ENCODE results near the gene PLK1. TPM values are rescaled to one million over a fixed set of nuclear protein-coding genes. Genes with fewer than 3 reads are reported as not detected.

PLK1 gene
- total RNA-seq, 1 experiment from 2014 or later, result 65.5 TPM

DNA sequence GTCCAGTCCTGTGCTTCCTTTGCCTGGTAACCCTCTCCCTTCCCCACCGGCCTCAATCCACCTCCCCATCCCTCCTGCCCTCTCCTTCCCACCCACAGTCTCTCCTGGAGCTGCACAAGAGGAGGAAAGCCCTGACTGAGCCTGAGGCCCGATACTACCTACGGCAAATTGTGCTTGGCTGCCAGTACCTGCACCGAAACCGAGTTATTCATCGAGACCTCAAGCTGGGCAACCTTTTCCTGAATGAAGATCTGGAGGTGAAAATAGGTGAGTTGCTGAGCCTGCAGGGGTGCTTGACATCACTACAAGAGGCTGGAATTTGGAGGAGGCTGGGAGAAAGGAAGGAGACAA, 1.3 kb downstream of the PLK1 start:
- no peak for DNase-seq (ENCODE audit: low spot score)

DNA sequence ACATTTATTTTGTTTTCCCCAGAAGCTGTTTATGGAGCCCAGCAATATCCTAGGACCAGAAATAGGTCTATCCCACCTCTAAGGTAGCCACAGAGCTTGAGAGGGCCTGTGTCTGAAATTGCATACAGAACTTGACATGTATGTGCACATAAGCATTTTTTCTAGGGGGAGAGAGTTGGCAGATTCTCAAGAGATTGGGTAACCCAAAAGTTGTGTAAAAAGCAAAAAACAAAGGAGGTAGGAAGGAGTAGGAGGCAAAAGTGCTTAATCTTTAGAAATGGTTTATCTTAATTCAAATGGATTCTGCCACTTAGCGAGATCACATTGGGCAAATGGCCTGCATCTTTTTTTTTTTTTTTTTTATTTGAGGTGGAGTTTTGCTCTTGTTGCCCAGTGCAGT, 3.5 kb downstream of the PLK1 start:
- DNase-seq (ENCODE audit: low spot score), result no peak

DNA sequence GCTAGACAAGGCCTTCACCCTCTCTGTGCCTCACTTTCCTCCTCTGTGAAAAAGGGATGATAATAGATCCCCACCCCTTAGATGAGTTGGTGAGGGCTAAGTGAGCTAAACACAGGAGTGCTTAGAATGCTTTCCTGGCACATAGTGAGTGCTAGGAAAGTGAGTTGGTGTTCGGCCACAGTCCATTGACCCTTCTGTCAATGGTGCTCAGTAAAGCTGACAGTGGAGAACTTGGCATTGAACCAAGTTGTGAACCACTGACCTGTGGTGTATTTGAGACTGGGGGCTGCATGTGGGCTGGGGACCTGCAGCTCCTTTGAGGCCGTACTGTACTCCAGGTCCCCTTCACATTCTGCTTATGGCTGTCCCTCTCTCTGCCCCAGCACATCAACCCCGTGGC, 4.8 kb downstream of the PLK1 start:
- no peak for DNase-seq (ENCODE audit: low spot score)

DNA sequence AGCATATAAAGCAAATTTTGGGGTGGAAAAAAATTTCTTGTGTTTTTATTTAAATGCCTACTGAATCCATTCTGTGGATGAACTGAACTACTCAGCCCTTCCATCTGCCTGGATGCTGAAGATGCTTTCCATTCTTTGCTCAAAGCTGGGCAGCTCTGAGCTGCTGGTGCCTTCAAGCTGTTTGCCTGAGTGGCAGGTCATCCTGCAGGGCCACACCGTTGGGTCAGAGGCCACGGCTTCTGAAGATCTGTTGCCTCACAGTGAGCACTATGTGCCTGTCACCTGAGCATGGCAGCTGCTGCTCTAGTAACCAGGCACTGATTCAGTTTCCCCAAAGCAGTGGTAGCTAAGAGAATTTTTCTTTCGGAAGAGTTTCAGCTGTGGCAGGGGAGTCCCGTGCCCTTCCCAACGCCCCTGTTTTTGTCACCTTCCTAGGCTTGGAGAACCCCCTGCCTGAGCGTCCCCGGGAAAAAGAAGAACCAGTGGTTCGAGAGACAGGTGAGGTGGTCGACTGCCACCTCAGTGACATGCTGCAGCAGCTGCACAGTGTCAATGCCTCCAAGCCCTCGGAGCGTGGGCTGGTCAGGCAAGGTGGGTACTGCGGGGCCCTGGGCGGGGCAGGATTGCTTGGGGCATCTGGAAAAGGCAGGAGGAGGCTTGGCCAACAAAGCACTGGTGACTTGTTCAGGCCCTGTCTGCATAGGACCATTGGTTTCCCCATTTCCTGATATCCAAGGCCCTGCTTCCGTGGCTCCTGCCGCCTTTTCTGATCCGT, 8.5 kb downstream of the PLK1 start:
- no peak for DNase-seq (ENCODE audit: low spot score)

DNA sequence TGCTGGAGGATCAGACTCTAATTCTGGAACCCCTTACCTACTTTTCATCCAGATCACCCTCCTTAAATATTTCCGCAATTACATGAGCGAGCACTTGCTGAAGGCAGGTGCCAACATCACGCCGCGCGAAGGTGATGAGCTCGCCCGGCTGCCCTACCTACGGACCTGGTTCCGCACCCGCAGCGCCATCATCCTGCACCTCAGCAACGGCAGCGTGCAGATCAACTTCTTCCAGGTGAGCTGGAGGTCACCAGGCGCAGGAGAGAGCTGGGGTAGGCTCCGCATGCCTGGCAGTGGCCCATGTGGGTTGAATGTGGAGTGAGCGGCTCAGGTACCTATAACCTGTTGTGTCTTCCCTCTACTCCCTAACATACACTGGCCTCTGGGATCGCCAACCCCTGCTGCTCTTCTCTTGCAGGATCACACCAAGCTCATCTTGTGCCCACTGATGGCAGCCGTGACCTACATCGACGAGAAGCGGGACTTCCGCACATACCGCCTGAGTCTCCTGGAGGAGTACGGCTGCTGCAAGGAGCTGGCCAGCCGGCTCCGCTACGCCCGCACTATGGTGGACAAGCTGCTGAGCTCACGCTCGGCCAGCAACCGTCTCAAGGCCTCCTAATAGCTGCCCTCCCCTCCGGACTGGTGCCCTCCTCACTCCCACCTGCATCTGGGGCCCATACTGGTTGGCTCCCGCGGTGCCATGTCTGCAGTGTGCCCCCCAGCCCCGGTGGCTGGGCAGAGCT, 10.9 kb downstream of the PLK1 start:
- no peak for DNase-seq (ENCODE audit: low spot score)

DNA sequence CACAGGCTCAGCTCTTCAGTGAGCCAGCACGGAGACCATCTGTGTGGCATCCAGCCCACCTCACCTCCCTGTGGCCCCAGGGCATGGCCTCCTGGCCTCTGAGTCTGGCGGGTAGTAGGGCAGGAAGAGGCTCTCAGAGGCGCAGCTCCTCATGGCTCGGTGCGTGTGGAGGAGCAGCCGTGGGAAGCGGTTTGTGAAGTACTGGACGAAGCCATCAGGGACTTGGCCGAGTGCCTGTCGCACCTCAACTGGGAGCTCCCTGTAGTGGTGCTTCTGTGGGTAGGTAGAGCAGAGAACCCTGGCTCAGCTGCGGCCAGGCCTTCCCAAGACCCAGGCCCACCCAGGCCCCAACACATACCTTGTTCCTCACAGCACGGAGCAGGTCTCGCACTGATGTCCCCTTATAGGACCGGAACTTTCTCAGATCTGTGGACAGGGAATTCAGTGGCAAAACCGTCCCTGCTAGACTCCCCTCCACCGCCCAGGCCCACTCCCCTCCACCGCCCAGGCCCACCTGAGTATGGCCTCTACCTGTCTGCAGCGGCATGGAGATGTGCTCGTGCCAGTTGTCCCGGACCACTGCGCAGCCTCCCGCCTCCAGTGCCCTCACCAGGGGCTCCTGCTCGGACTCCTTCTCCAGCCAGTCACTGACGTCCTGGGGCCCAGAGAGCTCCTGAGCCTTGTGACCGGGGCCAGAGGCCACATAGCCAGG, 12.2 kb downstream of the PLK1 start:
- DNase-seq (ENCODE audit: low spot score), result no peak

DNA sequence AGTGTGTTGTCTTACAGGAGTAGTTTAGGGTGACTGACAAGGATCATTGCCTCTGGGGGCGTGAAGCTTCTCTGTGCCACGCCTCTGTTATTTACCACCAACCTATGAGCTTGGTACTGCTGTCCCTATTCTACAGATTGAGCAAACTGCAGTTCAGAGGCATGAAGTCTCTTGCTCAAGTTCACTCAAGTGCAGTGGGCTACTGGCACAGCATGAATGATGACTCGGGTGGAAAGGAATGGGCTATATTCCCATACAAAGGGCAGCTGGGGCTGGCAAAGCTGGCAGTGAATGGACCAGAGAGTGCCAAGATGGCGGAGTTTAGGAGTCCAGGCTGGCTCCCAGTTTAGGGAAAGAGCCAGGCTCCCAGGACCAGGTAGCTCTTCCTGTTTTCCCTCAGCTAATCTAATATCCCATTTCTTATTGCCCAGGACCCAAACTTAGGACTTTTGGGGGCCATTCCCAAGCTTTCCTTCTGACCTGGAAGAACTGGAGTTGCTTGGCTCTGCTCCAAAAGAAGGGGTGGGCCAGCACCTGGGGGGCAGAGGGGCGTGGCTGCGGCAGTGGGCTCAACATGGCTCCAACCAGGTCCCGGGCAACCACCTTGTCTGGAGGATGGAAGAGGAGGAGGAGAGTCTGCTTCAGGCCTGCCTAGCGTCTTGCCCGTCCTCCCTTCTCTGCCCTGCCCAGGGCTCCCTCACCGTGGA, 12.9 kb downstream of the PLK1 start:
- DNase-seq (ENCODE audit: low spot score), result peak; percentile 25

DNA sequence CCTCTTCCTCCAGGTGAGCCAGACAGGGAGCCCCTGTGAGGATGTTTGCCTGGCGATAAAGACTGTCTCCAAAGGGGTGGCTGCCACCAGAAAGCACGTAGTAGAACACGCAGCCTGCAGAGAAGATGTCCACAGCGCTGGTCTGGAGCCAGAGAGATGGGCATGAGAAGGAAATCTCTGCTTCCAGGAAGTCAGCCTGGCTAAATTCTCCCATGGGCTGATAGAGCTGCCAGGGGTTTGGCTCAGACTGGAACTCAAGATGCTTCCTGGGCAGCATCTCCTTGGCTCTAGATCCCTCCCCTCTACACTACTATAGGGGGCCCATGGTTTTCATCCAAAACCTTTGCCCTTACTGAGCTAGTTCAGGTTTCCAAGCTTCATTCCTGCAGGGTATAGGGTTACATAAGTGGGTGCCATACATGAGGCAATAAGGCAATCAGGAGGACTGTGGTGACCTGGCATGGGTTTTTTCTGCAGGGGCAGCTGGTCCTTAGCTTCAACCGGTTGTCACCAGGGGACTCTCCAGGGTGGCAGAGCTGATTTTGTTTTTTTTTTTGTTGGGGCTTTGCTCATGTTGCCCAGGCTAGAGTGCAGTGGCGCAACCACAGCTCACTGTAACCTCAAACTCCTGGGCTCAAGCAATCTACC, 13.6 kb downstream of the PLK1 start:
- no peak for DNase-seq (ENCODE audit: low spot score)

DNA sequence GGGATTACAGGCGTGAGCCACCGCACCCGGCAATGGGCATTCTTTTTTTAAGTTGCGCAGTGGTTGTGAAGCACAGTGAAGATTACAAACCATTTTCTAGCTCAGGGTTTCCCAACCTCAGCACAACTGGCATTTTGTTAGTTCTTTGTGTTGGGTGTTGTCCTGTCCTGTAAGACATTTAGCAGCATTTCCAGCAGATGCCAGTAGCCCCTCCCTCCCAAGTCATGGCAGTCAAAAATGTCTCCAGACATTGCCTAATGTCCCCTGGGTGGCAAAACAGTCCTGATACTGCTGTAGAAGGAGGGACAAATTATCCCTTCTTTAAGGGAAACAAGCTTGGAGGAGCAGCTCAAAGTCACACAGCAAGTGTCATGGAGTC, 15.6 kb downstream of the PLK1 start:
- no peak for DNase-seq (ENCODE audit: low spot score)

DNA sequence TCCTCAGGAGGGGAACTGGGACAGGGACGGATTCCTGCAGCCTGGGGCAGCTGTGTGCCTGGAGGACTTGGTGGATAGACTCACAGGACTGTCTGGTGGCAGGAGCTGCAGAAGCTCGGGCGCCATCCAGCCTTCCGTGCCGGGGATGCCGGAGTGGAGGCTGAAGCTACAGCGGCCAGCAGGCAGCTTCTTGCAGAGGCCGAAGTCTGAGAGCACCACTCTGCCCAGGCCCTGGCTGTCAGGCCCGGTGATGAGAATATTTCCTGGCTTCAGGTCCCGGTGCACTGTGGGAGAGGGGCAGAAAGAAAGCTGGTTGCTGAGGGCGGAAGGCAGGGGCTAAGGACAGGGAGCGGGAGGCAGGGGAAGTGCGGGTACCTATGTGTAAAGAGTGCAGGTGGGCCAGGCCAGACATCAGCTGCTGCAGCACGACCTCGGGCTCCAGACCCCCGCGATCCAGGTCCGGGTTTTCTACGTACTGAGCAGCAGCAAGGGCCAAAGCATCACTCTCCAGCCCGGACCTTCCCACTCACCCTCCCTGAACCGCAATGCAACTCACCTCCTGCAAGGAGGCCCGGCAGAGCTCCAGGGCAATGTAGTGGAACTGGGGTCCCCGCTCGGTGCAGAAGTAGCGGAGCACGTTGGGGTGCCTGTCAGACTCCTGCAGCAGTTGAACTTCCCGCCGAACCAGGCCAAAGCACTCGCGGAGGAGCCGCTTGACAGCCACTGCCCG, 16.1 kb downstream of the PLK1 start:
- no peak for DNase-seq (ENCODE audit: low spot score)

DNA sequence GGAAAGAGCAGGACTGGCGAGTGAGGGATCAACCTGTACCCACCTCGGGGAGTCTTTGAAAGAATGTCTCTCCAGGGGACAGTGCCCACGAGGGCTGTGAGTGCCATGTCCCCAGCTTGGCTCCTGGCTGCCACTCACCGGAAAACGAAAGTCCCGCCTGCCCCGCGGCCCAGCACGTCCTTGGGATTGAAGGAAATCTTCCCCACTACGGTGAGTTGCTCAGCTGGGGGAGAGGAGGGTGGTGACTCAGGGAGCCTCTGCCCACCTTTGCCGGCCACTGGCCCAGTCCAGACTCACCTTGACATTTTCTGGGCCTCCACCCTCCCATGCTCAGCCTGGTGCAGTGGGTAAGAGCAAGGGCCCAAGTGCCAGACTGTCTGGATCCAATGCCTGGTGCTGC, 17.1 kb downstream of the PLK1 start:
- DNase-seq (ENCODE audit: low spot score), result no peak

DNA sequence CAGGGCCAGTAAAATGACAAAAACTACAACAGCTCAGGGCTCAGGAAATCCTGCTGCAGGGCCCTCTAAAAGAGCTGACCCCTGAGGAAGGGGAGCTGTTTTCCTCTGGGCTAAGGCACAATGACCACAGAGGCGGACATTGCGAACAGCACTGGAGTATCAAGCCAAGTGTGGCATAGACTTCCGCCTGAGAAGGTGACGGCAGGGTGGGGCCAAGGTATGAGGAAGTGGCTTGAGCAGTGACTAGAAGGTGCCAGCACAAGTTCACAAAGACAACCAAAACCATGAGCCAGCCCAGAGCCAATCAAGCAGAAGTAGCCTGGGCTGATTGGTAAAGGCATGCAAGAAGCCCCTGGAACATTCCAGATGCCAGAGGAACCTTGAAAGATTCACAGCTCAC, 20.4 kb downstream of the PLK1 start:
- no peak for DNase-seq (ENCODE audit: low spot score)

DNA sequence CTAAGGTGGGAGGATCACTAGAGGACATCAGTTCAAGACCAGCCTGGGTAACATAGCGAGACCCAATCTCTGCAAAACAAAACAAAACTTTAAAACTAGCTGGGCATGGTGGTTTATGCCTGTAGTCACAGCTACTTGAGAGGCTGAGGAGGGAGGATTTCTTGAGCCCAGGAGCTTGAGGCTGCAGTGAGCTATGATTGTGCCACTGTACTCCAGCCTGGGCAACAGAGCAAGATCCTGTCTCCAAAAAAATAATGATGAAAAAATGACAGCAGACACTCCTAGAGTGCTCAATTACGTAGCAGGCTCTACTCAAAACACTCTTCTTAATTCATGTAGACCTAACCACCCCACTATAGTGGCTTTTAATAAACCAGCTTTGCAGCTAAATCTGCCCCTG, 21.4 kb downstream of the PLK1 start:
- no peak for DNase-seq (ENCODE audit: low spot score)

DNA sequence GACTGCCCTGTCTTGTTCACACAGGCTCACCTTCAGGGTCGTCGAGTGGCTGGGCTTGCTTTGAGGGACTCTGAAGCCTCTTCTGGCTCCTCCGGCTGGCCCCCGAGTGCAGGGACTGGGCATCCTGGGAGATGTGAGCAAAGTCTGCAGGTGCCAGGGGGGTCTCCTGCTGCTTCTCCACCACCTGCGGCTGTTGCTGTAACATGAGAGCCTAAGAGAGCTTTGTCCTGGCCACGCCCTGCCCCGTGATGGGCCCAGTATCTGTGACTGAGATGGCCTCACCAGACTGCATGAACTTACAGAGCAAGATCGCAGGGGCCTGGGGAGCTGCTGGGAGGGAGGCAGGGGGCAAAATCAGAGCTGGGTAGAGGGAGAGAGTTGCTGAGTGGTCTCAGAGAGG, 21.8 kb downstream of the PLK1 start:
- DNase-seq (ENCODE audit: low spot score), result no peak

DNA sequence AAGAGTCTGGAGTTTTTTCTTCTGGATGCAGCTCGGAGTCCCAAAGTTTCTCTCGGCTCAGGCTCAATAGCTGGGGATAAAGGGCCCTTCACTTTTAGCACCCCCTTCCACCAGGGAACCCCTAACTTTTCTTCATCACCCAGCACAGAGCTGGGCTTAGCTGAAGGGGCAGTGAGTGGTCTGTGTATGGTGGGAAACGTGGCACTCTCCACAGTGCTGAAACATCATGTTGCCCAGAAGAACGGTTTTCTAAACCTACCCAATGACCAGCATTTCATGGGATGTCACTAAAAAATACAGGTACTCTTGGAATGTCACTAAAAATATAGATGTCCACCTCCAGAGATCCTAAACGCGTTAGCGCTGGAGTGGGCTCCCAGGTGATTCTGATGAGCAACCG, 22.4 kb downstream of the PLK1 start:
- no peak for DNase-seq (ENCODE audit: low spot score)

DNA sequence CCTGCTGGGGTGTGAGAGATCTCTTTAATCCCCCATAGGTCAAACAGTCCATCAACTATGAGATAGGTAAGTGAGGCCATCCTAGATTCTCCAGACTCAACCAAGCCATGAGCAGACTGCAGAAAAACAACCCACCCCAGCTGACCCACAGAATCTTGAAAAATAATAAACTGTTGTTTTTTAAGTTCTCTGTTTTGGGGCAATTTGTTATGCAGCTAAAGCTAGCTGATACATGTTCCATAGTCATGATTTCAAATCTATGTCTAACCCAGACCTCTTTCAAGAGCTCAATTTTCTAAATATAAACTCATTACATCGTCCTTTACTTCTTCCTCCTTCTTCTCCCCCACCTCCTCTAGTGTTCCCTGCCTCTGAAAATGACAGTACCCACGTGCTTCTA, 24.3 kb downstream of the PLK1 start:
- DNase-seq (ENCODE audit: low spot score), result no peak

DNA sequence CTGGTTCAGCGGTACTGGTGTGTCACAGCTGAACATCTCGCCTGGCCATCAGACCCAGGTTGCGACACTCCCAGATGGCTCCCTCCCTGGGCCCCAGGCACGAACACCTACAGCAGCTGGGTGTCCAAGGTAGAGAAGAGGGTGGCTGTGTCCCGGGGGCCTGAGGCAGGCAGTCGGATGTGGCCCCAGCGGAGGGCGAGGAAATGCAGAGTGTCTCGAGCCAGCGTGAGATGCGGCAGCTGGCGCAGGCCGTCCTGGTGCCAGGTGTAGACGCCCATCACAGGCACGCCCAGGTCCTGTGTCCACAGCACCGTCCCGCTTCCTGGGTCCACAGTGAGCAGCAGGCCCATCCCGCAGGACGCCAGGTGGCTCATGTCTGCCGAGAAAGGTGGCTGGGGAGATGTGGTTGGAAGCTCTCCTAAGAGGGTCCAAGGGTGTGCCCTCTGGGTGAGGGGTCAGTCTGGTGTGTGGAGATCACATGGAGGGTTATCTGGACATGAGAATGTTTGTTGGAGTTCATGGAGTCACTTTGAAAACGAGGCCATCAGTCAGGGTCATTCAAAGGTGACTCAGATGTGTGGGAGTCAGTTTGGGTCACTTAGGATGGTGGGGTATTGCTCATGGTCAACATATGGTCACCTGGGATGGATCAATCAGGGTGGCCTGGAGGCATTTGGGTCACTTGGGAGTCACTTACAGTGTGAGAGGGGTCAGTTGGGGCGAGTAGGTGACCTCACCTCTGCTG, 26.3 kb downstream of the PLK1 start:
- DNase-seq (ENCODE audit: low spot score), result no peak

DNA sequence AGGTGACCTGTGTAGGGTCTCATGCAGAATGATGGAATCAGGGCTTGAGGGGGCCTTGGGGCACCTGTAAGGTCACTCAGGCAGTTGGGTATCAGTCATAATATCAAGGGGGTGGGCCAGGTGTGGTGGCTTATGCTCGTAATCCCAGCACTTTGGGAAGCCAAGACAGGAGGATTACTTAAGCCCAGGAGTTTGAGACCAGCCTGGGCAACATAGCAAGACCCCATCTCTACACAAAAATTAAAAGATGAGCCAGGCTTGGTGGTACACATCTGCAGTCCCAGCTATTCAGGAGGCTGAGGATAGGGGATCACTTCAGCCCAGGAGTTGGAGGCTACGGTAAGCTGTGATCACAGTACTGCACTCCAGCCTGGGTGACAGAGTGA, 26.8 kb downstream of the PLK1 start:
- no peak for DNase-seq (ENCODE audit: low spot score)

DNA sequence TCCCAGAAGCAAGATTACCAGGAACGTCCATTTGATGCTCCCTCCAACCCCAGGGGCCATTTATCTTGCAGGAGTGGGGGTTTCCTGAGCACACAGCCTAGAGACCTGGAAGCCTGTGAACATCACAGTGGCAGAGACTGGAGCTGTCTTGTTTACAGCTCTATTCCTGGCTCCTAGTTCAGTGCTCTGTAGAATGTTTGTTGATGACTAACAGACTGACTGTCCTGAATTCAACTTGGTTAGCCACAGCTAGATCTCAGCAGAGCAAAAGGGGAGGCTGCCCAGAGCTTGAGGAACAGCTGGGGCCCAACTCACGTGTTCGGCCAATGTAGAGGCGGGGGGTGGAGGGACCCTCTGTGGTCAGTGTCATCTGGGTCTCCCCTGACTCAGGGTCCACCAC, 27.8 kb downstream of the PLK1 start:
- no peak for DNase-seq (ENCODE audit: low spot score)

DNA sequence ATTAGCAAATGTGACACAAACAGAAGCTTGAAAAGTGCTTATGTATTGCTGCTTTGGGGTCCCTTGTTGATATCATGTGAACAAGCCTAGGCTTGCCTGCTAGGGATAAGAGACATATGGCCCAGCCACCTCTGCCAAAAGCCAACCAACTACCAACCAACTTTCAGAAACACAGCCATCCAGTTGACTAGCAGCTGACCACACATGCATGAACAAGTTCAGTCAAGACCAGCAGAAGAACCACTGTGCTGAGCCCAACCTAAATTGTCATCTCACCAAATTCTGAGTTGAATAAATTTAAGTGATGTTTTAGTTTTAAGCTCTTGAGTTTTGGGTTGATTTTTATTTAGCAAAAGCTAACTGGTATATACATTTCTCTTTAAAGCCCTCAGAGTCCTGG, 30.8 kb downstream of the PLK1 start:
- no peak for DNase-seq (ENCODE audit: low spot score)

DNA sequence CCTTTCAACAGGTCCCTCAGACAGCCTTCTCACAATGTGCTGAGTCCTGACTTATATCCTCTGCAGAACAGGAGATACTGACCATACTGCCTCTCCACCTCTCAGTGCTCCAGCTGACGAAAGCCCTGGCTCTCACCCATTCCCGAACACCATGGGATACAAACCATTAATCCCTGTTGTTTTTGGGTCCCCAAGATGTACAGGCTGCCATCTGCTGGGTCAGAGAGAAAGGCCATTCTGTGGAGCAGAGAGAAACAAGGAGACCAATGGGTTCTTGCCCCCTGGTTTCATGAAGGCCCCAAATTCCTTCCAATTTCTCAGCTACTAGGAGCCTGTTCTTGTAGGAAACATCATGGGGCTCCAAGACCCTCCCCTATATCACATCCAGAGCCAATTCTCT, 31.3 kb downstream of the PLK1 start:
- no peak for DNase-seq (ENCODE audit: low spot score)

Data from H4 (cell line).